ENCODE measurements around the gene HSPB7.

DNA sequence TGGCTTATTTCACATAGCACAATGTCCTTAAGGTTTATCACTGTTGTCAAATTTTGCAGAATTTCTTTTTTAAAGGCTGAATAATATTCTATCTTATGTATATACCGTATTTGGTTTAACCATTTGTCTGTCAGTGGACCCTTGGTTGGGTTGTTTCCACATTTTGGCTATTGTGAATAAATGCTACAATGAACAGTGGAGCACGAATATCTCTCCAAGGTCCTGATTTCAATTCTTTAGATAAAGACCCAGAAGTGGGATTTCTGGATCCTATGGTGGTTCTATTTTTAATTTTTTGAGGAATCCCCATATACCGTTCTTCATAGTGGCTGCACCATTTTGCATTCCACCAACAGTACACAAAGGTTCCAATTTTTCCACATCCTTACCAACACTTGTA lies 36.2 kb downstream of the HSPB7 start:
- TF ChIP-seq POLR2A (IDR thresholded peaks at IDR 0.05; ENCODE audit: low read depth, low read length) (no peak), EZH2 (IDR thresholded peaks at IDR 0.05; ENCODE audit: borderline replicate concordance, low read depth, low read length, severe bottlenecking) (no peak), POLR2AphosphoS5 (IDR thresholded peaks at IDR 0.05; ENCODE audit: insufficient read depth, low read depth, low read length) (no peak), JUN (IDR thresholded peaks at IDR 0.05; ENCODE audit: borderline replicate concordance, insufficient read depth, insufficient read length, low read depth) (no peak), MYC (IDR thresholded peaks at IDR 0.05; ENCODE audit: low read depth, low read length) (no peak), FOS (IDR thresholded peaks at IDR 0.05; ENCODE audit: borderline replicate concordance, insufficient read depth, low read length) (no peak)
- TF ChIP-seq, protein P1, sequence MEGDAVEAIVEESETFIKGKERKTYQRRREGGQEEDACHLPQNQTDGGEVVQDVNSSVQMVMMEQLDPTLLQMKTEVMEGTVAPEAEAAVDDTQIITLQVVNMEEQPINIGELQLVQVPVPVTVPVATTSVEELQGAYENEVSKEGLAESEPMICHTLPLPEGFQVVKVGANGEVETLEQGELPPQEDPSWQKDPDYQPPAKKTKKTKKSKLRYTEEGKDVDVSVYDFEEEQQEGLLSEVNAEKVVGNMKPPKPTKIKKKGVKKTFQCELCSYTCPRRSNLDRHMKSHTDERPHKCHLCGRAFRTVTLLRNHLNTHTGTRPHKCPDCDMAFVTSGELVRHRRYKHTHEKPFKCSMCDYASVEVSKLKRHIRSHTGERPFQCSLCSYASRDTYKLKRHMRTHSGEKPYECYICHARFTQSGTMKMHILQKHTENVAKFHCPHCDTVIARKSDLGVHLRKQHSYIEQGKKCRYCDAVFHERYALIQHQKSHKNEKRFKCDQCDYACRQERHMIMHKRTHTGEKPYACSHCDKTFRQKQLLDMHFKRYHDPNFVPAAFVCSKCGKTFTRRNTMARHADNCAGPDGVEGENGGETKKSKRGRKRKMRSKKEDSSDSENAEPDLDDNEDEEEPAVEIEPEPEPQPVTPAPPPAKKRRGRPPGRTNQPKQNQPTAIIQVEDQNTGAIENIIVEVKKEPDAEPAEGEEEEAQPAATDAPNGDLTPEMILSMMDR (IDR thresholded peaks at IDR 0.05; ENCODE audit: extremely low read depth in 1 of 2, insufficient read depth in 1 of 2, low read depth in 1 of 2, low read length in 2 of 2) = no peak
- TF ChIP-seq, protein P2, sequence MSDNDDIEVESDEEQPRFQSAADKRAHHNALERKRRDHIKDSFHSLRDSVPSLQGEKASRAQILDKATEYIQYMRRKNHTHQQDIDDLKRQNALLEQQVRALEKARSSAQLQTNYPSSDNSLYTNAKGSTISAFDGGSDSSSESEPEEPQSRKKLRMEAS (IDR thresholded peaks at IDR 0.05; ENCODE audit: insufficient read depth, insufficient read length) = no peak

Measured in endothelial cell of umbilical vein (primary cell).